GM12875 (cell line): ENCODE measurements around the gene LIFR.

ENCODE experiments used
- H3K4me3 ChIP-seq: one replicate; pipeline ENCODE4 v1.5.1; 2011; ENCODE audit warnings: low read depth, low read length, control low read depth
- CTCF ChIP-seq: IDR thresholded peaks from 2 replicates; pipeline ENCODE4 v1.5.1; 2011; ENCODE audit warnings: low read depth, mild to moderate bottlenecking, control low read depth, inconsistent platforms, low read length, moderate library complexity, borderline replicate concordance; ENCODE audit not compliant: insufficient read depth

The LIFR gene

GRCh38 chr5:38581597-38581996 is 25.2 kb upstream of the LIFR start:
- no peak for TF ChIP-seq CTCF
- no peak overlapping the region for H3K4me3 ChIP-seq

- H3K4me3 ChIP-seq: no peak overlapping the region
- TF ChIP-seq CTCF: no peak
Observed at GRCh38 chr5:38579105-38579504, 22.7 kb upstream of the LIFR start.

- H3K4me3 ChIP-seq: no peak overlapping the region
- TF ChIP-seq CTCF: no peak
Observed at GRCh38 chr5:38576961-38577684, 20.7 kb upstream of the LIFR start.

GRCh38 chr5:38576442-38576841 is 20.0 kb upstream of the LIFR start:
- H3K4me3 ChIP-seq: no peak overlapping the region

GRCh38 chr5:38575476-38575875 is 19.0 kb upstream of the LIFR start:
- no peak for TF ChIP-seq CTCF
- no peak overlapping the region for H3K4me3 ChIP-seq

More at GRCh38 chr5:38576442-38576841, 20.0 kb upstream of the LIFR start:
- no peak for TF ChIP-seq CTCF

GRCh38 chr5:38574009-38574408 is 17.6 kb upstream of the LIFR start:
- no peak overlapping the region for H3K4me3 ChIP-seq
- TF ChIP-seq CTCF: no peak

- no peak for TF ChIP-seq CTCF
- no peak overlapping the region for H3K4me3 ChIP-seq
Observed at GRCh38 chr5:38573521-38573920, 17.1 kb upstream of the LIFR start.
